Keratinocyte (primary cell): ENCODE results near the gene PREP.

Source experiments
- CTCF ChIP-seq, 3 experiments: IDR thresholded peaks in 1 of 3; conservative IDR thresholded peaks in 1 of 3; optimal IDR thresholded peaks in 1 of 3; 2 replicates in 2 of 3; 3 replicates in 1 of 3; pipeline versions ENCODE3 to v1.5.1; 2011; ENCODE audit warnings: low read length in 3 of 3, mild to moderate bottlenecking in 3 of 3, moderate library complexity in 2 of 3, control low read depth in 1 of 3, inconsistent platforms in 1 of 3; ENCODE audit not compliant: insufficient read depth in 2 of 3; ENCODE audit errors: extremely low read depth in 1 of 3
- EZH2 ChIP-seq: IDR thresholded peaks from one replicate; pipeline ENCODE4 v1.6.1; 2012; ENCODE audit warnings: inconsistent platforms, mild to moderate bottlenecking, low read length, moderate library complexity

DNA sequence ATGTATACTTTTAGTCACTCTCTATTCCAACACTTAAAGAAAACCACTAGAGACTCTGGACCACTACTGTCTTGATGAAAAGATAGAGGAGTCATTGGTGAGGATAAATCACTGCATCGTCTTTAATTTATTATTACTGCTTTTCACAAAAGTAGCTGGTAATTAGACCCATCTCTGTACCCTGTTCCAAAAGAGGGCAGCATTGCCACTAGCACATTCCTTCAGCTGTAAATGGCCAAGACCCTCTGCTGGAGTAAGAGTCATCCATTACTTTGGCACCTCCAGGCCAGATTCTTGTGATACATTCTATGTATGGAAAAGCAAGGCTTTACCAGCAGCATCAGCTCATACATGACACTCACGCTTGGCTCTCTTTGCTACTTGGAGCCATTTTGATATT is 49.5 kb upstream of the PREP start:
- TF ChIP-seq CTCF (optimal IDR thresholded peaks at IDR 0.05 in 1 of 3, IDR thresholded peaks at IDR 0.05 in 1 of 3, conservative IDR thresholded peaks at IDR 0.05 in 1 of 3; ENCODE audit: extremely low read depth in 1 of 3, insufficient read depth in 2 of 3, low read length in 3 of 3) = no peak
- TF ChIP-seq EZH2 = no peak
